Hepatocyte (in vitro differentiated cells): ENCODE results near the gene MECR.

ENCODE experiments used
- CTCF ChIP-seq: fragments of 200-600 bp; sonication (generic); IDR thresholded peaks from 2 replicates; pipeline ENCODE4 v1.5.1; 2016; ENCODE audit warnings: antibody characterized with exemption, mild to moderate bottlenecking; ENCODE audit not compliant: poor library complexity
- EZH2 ChIP-seq: fragments of 200-600 bp; sonication (generic); IDR thresholded peaks from 2 replicates; pipeline ENCODE4 v1.6.1; 2016; ENCODE audit warnings: antibody characterized with exemption, mild to moderate bottlenecking, borderline replicate concordance

GRCh38 chr1:29247044-29247443 is 16.3 kb upstream of the MECR start:
- TF ChIP-seq CTCF, result no peak
- no peak for TF ChIP-seq EZH2
